Frontal cortex (tissue), 4 donors: ENCODE data around the gene ZIM2. TPM values are rescaled to one million over a fixed set of nuclear protein-coding genes. Genes with fewer than 3 reads are reported as not detected.

Experiments
- DNase-seq, 2 donors: peaks; one replicate each; pipeline ENCODE4 v3.0.0; 2012; ENCODE audit warnings: low spot score in 2 of 2
- FAIRE-seq: peaks from 2 replicates; lab custom pipeline; 2012; peaks lifted over from hg19 to GRCh38; lab: Jason Lieb, UNC
- total RNA-seq: library from RNA; depleted of rRNA; stranded (reverse); fragments of >200 nt; gene quantifications from one replicate; pipeline ENCODE4 v1.2.3, GENCODE V29; 2014
- donor health status: control.
- donor health status: control.
- donor health status: control.

The ZIM2 gene
- total RNA-seq, 1 donor from 2014 or later: 4.5 TPM

GRCh38 chr19:56839652-56840450 is 675 bp downstream of the ZIM2 start:
- no peak for FAIRE-seq

DNA sequence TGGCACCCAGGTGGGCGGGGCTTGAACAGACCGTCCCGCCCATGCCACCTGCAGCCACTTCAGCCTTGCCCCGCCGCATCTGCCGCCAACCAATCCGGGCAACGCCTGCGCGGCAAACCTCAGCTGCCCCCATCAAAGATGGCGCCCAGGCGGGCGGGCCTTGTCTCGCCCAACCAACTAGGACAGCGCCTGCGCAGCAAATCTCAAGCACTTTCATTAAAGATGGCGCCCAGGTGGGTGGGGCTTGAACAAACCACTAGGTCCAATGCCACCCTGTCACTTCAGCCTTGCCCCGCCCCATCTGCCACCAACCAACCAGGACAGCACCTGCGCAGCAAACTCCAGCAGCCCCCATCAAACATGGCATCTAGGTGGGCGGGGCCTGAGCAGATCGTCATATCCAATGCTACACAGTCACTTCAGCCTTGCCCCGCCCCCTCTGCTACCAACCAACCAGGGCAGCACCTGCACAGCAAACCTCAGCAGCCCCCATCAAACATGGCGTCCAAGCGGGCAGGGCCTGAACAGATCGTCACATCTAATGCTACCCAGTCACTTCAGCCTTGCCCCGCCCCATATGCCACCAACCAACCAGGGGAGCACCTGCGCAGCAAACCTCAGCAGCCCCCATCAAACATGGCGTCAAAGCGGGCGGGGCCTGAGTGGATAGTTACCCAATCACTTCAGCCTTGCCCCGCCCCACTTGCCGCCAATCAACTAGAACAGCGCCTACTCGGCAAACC is 1.4 kb downstream of the ZIM2 start:
- peak; percentile 45 to 61 for DNase-seq
- FAIRE-seq: peak; percentile 88

More at GRCh38 chr19:56839652-56840450, 675 bp downstream of the ZIM2 start:
- DNase-seq: peak; percentile 76 to 82

- DNase-seq: peak; percentile 24 to 31
- FAIRE-seq: no peak
Measured at GRCh38 chr19:56838024-56838908, 2.3 kb downstream of the ZIM2 start.

GRCh38 chr19:56837492-56838023 is 3.0 kb downstream of the ZIM2 start:
- peak; percentile 33 to 44 for DNase-seq
- no peak for FAIRE-seq

DNA sequence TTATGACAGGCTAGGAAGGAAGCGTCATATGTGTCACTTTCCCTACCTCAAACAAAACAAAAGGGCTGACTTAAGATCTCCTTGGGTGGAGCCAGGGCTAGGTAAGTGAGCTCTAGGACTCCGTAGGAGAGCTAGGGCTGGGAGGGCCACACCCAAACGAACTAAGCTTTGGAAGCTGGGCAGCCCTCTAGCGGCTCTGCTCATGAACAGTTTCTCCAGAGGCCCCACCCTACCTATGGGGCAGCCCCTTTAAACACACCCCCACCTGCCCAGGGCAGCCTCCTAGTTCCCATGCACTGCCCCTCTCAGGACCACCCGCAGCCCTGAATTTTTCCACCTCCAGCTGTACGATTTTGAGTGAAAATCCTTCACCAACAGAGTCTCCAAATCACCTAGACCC is 3.5 kb downstream of the ZIM2 start:
- no peak for DNase-seq

DNA sequence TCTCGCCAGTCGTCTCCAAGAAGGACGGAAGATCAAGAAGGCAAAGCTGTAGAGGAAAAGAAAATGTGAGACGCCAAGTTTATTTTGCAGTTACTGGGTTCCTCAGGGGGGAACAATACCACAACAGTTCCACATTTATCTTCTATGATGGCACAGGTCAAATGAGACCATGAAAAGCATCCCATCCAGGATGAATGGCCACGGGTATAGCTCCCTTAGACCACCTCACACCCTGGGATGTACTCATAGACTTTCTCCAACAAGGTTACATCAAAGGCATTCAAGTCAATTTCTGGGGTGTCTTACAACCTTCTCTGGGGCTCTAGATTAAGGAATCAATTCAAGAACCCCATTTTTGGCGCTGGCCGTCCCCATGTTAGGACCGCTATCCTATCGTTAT is 4.5 kb downstream of the ZIM2 start:
- no peak for FAIRE-seq
- DNase-seq: no peak

More for the DNA sequence above, 3.5 kb downstream of the ZIM2 start:
- FAIRE-seq: no peak

DNA sequence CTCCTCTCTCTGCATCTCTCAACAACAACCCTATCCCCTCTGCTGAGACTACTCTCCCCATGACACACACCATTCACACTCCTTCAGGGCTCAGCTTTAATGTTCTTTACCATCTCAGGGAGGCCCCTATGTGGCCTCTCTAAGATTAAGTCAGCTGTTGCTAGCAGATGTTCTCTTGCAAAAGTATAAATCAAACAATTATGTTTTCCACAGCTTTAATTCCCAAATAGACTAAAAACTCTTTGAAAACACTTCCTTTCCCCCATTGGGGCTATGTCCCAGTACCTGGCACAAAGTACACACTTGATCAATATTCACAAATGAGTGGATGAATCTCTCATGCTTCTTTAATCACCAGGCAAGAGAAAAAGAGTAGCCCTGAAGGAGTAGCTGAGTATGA is 5.1 kb downstream of the ZIM2 start:
- FAIRE-seq (no peak), DNase-seq (no peak)

- no peak for DNase-seq
- no peak for FAIRE-seq
Measured at GRCh38 chr19:56834564-56835375, 5.8 kb downstream of the ZIM2 start.

DNA sequence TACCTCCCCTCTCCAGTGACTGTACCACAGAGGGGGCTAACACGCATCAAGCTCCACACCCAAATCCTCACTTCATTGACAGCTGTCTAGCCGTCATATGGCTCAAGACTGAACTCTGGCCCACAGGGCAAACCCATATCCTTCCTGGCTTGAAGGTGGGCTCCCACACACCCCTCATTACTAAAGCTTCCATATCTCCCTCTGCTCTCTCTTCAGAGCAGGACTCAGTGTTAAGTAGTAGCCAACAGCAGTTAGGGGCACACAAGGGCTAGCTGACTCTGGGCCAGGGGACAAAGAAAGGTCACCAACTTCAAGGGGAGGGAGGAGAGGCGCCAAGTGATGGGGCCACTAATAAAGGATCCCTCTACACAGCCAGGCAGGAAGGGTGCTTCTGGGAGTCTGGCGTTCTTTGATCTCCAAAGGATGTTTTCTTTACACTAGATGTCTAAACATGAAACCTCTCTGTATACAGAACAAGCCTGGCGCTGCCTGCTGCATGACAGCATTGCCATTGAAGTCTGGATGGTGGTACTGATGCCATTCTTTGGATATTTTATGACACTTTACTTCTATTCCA is 8.1 kb downstream of the ZIM2 start:
- DNase-seq (no peak), FAIRE-seq (no peak)

GRCh38 chr19:56831255-56831654 is 9.3 kb downstream of the ZIM2 start:
- DNase-seq (no peak), FAIRE-seq (no peak)

- DNase-seq (no peak), FAIRE-seq (no peak)
Measured at GRCh38 chr19:56829596-56829995, 10.9 kb downstream of the ZIM2 start.

GRCh38 chr19:56827708-56828107 is 12.8 kb downstream of the ZIM2 start:
- DNase-seq (no peak), FAIRE-seq (no peak)

DNA sequence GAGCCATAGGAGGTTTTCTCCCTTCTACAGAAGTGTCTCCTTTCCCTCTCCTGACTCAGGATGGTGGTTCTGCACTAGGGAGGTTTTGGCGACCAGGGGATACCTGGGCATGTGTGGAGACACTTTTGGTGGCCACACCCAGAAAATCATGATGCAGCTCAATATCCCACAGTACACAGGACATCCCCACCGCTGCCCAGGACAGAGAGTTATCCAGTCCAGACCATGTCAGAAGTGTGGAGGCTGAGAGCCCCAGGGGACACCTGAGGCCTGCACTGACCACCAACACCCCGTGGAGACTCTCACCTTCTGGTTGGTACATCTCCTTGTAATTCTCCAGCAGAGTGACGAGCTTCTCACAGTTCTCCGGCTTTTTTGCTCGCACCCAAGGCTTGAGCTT is 16.6 kb downstream of the ZIM2 start:
- no peak for FAIRE-seq
- DNase-seq: no peak

GRCh38 chr19:56823417-56823816 is 17.1 kb downstream of the ZIM2 start:
- DNase-seq: no peak
- no peak for FAIRE-seq

GRCh38 chr19:56822755-56823154 is 17.8 kb downstream of the ZIM2 start:
- no peak for FAIRE-seq
- DNase-seq: no peak

- DNase-seq (no peak), FAIRE-seq (no peak)
Measured at GRCh38 chr19:56821675-56822074, 18.9 kb downstream of the ZIM2 start.

DNA sequence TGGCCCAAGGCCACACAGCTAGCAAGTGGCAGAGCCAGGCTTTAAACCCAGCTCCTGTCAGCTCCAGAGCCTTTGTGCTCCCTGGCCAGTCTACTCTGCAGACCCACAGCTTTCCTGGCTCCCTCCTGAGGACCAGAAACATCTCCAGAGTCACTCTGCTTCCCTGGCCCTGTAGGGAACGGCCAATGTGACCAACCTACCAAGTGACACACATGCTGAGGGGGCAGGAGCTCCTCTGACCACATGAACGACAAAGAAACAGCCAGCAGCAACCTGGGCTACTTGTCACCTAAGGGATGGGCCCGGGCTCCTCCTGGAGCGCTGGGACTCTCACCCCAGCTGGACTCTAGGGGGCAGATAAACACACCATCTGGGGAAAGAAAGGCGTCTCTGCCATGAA is 19.3 kb downstream of the ZIM2 start:
- FAIRE-seq (no peak), DNase-seq (no peak)

DNA sequence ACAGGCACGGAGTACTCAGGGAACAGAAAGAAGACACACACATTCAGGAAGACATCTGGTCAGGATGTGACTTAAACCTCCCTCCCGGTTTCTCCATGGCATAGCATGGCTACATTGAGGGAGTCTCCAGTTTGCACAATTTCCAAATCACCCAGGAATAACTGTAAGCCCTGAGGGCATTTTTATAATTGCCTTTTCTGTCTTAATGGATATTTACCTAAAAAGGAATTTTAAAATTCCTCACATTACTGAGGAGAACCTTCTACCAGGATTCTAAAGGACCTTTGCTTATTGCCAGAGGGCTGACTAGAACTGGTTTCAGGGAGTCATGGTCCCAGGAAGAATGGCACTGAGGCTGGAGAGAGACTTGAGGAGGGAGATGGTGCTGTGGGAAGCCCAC is 21.4 kb downstream of the ZIM2 start:
- no peak for DNase-seq
- no peak for FAIRE-seq

GRCh38 chr19:56814656-56815055 is 25.9 kb downstream of the ZIM2 start:
- no peak for FAIRE-seq
- no peak for DNase-seq
